Suprapubic skin (tissue), 4 donors: ENCODE results near the gene IGFBP6. TPM values are rescaled to one million over a fixed set of nuclear protein-coding genes. Genes with fewer than 3 reads are reported as not detected.

Experiments used
- DNase-seq, 2 donors: peaks; one replicate each; pipeline ENCODE4 v3.0.0-alpha.2; 2019; ENCODE audit warnings: low spot score in 2 of 2
- H3K27ac ChIP-seq: fragments of 200-600 bp; sonication (generic); one replicate; pipeline ENCODE4 v1.5.1; 2019
- H3K27me3 ChIP-seq: fragments of 200-600 bp; sonication (generic); one replicate; pipeline ENCODE4 v1.5.1; 2019
- H3K36me3 ChIP-seq: fragments of 200-600 bp; sonication (generic); one replicate; pipeline ENCODE4 v1.5.1; 2019
- H3K4me1 ChIP-seq: fragments of 200-600 bp; sonication (generic); one replicate; pipeline ENCODE4 v1.5.1; 2019
- H3K4me3 ChIP-seq: fragments of 200-600 bp; sonication (generic); one replicate; pipeline ENCODE4 v1.5.1; 2019; ENCODE audit warnings: mild to moderate bottlenecking
- H3K9me3 ChIP-seq: fragments of 200-600 bp; sonication (generic); one replicate; pipeline ENCODE4 v1.5.1; 2019
- EP300 ChIP-seq: sonication (generic); formaldehyde crosslinking; IDR thresholded peaks from one replicate; pipeline ENCODE4 v1.6.1; 2017; ENCODE audit warnings: antibody characterized with exemption
- POLR2A ChIP-seq, 2 donors: fragments of 450-650 bp; IDR thresholded peaks; one replicate each; pipeline ENCODE4 v1.6.1; 2017; ENCODE audit warnings: antibody characterized with exemption in 2 of 2, mild to moderate bottlenecking in 2 of 2, moderate library complexity in 2 of 2
- POLR2AphosphoS5 ChIP-seq, 3 donors: sonication (generic); formaldehyde crosslinking; IDR thresholded peaks; one replicate each; pipeline ENCODE4 v1.6.1; 2017; ENCODE audit warnings: antibody characterized with exemption in 3 of 3
- WGBS: methylation state at CpG from one replicate; pipeline ENCODE4 v1.1.5; 2018; 5-methylcytosine and 5-hydroxymethylcytosine counted together
- total RNA-seq, 4 donors: library from RNA; depleted of rRNA; stranded (reverse); fragments of >200 nt; gene quantifications; one replicate each; pipeline ENCODE4 v1.1.0, GENCODE V29; 2016
- TF ChIP-seq, protein P1 (sequence below), 2 donors: fragments of 200-600 bp in 1 of 2; fragments of 450-650 bp in 1 of 2; sonication (generic) in 1 of 2; IDR thresholded peaks; one replicate each; pipeline ENCODE4 v1.5.1; 2016 to 2019; ENCODE audit warnings: antibody characterized with exemption in 2 of 2, mild to moderate bottlenecking in 1 of 2, moderate library complexity in 1 of 2

The IGFBP6 gene
- total RNA-seq, 4 donors from 2014 or later = 19.2 to 97.0 (median 59.6) TPM

DNA sequence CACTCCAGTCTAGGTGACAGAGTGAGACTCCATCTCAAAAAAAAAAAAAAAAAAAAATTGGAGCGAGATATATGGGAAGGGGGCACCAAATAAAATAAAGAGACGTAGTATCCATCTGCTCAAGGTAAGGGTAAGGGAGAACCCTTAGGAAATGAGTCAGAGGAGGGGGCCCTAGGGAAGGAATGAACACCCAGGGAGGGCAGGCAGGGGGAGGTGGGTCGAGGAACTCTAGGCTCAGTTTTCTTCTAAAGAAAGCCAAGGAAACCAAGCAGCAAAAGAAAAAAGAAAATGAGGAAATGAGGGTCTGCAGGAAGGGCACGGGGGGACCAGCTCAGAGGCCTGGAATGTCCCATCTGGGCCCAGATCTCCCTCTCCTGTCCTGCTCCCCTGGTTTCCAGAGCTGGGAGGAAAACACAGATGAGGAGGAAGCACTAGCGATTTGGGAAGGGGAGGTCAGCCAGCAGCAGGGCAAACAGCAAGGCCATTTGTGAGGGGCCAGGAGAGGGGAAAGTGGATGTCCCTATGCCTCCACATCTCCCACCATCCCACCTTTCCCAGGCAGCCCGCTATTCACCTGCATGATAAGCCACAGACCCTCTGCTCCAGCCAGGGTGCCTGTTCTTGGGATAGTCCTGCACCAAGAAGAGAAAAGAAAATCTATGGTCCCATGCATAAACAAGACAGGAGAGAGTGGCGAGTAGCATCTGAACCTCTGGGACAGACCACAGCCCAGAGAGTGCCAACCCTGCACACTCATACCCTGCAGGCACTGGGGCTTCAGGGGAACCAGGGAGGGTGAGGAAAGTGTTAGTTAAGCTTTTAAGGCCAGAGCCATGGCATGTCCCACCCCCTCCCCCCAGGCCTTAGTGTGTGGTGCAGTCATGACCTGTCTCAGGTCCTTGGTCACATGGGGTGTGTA is 30.1 kb upstream of the IGFBP6 start:
- H3K36me3 ChIP-seq = peaks cover 53% of the 10 kb centered on the region
- H3K4me3 ChIP-seq = no peak overlapping the region
- DNase-seq = peak in 1 of 2 donors; percentile 26
- TF ChIP-seq POLR2AphosphoS5 (IDR thresholded peaks at IDR 0.05) (no peak), EP300 (no peak), POLR2A (IDR thresholded peaks at IDR 0.05) (no peak)
- TF ChIP-seq, protein P1, sequence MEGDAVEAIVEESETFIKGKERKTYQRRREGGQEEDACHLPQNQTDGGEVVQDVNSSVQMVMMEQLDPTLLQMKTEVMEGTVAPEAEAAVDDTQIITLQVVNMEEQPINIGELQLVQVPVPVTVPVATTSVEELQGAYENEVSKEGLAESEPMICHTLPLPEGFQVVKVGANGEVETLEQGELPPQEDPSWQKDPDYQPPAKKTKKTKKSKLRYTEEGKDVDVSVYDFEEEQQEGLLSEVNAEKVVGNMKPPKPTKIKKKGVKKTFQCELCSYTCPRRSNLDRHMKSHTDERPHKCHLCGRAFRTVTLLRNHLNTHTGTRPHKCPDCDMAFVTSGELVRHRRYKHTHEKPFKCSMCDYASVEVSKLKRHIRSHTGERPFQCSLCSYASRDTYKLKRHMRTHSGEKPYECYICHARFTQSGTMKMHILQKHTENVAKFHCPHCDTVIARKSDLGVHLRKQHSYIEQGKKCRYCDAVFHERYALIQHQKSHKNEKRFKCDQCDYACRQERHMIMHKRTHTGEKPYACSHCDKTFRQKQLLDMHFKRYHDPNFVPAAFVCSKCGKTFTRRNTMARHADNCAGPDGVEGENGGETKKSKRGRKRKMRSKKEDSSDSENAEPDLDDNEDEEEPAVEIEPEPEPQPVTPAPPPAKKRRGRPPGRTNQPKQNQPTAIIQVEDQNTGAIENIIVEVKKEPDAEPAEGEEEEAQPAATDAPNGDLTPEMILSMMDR (IDR thresholded peaks at IDR 0.05) = no peak
- no peaks in the 10 kb centered on the region for H3K9me3 ChIP-seq
- WGBS = 85% methylated on average over 6 of the region's 7 CpGs
- no peak overlapping the region for H3K27ac ChIP-seq
- no peaks in the 10 kb centered on the region for H3K27me3 ChIP-seq
- peaks cover 81% of the 10 kb centered on the region for H3K4me1 ChIP-seq

DNA sequence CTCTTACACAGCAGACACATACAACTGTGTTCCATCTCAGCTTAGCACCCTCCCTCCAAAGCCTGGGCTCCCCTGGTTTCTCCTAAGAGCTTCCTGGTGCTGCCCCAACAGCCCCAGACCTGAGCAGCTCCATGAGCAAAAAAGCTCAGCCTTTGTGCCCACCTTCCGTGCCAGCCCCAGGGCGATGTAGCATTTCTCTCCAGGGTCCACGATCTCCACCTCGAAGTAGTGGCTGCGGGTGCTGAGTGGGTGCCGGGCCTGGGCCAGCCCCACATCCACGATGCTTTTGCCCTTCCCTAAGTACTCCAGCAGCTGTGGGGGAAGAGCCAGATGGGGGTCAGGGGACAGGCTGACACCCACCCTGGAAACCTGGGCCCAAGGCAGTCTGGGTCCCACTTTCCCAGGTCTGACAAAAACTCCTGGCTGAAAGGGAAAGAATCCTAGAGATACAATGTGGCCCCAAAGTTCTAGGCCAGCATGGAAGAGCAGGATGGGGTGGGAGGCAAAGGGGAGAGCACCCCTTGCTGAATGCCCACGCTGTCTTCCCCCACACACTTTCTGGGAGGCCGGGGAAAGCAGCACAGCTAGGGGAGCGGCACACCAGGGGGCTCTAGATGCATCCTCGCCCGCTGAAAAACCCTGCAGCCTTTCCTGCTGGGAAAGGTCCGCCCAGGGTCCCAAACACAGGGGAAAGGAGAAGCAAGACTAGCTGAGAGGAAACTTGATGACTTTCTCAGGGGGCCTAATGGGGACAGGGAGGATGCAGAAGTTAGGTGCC is 29.3 kb upstream of the IGFBP6 start:
- peaks cover 47% of the 10 kb centered on the region for H3K36me3 ChIP-seq
- no peaks in the 10 kb centered on the region for H3K9me3 ChIP-seq
- 82% methylated on average over 13 of the region's 13 CpGs for WGBS
- TF ChIP-seq EP300 = no peak
- TF ChIP-seq, protein P1 (IDR thresholded peaks at IDR 0.05) = no peak
- no peak for TF ChIP-seq POLR2AphosphoS5 (IDR thresholded peaks at IDR 0.05)
- peak in 1 of 2 donors; percentile 59 for DNase-seq
- H3K27me3 ChIP-seq = no peaks in the 10 kb centered on the region
- peak overlapping the region; percentile 78 for H3K27ac ChIP-seq
- H3K4me3 ChIP-seq = no peak overlapping the region
- peaks cover 81% of the 10 kb centered on the region for H3K4me1 ChIP-seq

DNA sequence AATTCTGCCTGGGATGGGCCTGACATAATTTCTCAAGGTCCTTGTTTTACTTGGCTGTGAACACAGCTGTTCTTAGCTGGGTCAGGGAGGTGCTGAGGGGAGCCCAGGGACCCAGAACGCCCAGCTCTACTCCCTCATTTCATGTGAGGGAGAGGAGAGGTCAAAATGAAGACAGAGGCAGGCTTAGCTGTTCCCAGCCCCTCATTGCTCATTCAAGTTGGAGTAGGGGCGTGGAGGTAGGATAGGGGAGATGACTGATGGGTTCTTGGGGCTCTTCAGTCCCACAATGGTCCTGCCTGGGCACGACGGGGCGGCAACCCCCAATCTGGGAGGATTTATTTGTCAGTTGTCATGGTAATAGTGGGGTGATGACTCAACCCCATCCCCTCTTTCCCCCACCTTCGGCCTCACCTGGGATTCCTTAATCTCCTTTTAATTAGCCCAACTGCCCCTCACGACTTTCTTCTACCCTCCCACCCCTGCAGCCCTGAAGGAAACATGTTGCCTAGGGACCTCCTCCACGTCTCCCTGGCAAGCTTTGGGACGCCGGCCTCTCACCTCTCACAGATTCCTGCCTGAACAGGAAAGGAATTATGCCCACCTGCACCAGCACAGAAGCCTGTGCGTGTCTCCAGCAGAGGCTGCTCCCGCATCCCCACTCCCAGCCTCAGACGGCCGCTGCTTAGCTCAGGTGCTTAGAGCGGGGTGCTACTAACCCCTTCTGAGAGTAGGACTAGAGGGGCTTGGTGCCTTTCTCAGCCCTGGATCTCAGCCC is 28.5 kb upstream of the IGFBP6 start:
- 80% methylated on average over 13 of the region's 15 CpGs for WGBS
- Histone ChIP-seq H3K4me3 (no peak overlapping the region), H3K4me1 (peaks cover 80% of the 10 kb centered on the region), H3K9me3 (no peaks in the 10 kb centered on the region), H3K36me3 (peaks cover 43% of the 10 kb centered on the region), H3K27ac (peak overlapping the region; percentile 78), H3K27me3 (no peaks in the 10 kb centered on the region)
- DNase-seq = peak in 1 of 2 donors; percentile 71
- TF ChIP-seq POLR2A (IDR thresholded peaks at IDR 0.05) = no peak
- no peak for TF ChIP-seq EP300
- TF ChIP-seq, protein P1 (IDR thresholded peaks at IDR 0.05) = no peak
- TF ChIP-seq POLR2AphosphoS5 (IDR thresholded peaks at IDR 0.05) = no peak

DNA sequence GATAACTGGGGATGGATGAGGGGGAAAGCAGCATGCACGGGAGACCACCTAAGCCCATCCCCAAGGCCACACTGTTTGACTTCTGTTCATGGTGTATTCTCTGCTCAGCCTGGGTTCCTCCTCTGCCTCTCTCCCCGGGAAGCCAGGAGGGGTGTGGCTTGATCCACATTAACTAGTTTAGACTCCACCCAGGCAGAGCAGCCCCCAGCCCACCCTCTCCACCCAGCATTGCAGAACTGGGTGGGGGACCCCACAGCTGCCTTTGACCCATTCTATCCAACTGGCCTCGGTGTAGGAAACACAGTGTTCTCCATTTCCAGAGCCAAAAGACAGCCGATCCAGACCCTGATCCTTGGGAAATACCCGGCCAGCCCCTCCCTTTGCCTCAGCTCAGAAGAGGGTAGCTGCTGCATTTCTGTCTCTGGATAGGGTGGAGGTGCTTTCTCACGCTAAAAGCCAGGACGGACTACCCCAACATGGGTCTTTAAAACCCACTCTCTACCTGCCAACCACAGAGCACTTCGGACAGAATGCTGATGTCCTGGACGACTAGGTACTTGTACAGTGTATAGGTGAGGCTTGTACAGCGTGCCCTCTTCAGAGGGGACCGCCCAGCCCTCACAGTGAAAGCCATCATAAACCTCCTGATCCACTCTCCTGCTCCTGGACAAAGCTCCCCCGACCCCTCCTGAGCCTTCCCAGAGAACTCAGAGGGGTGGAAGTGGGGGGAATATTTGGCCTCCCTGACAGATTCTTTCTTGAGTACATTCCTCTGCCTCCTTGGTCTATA is 27.7 kb upstream of the IGFBP6 start:
- no peaks in the 10 kb centered on the region for H3K9me3 ChIP-seq
- H3K4me3 ChIP-seq = no peak overlapping the region
- TF ChIP-seq, protein P1 (IDR thresholded peaks at IDR 0.05) = no peak
- TF ChIP-seq POLR2AphosphoS5 (IDR thresholded peaks at IDR 0.05) = no peak
- TF ChIP-seq EP300 = no peak
- no peak for TF ChIP-seq POLR2A (IDR thresholded peaks at IDR 0.05)
- WGBS = 62% methylated on average over 11 of the region's 12 CpGs
- H3K27me3 ChIP-seq = no peaks in the 10 kb centered on the region
- H3K27ac ChIP-seq = peak overlapping the region; percentile 78
- peaks cover 78% of the 10 kb centered on the region for H3K4me1 ChIP-seq
- H3K36me3 ChIP-seq = peaks cover 44% of the 10 kb centered on the region
- DNase-seq = peak in 1 of 2 donors; percentile 84
